Skin epidermis (tissue), 12 donors: ENCODE data around the gene BMP2K.
"Not testable (repeated sequence)": the region's sequence is repeated elsewhere in the genome, so short reads cannot be mapped to it uniquely, and the experiment has no call there.

Experiments used
- H3K27ac ChIP-seq, 21 experiments: fragments of 200-600 bp; sonication (generic) in 11 of 21; one replicate each; pipeline ENCODE4 v1.5.0; 2020; ENCODE audit warnings: mild to moderate bottlenecking in 3 of 21, inconsistent platforms in 2 of 21, moderate library complexity in 2 of 21
- H3K4me3 ChIP-seq, 7 experiments: fragments of 200-600 bp; sonication (generic) in 2 of 7; one replicate each; pipeline ENCODE4 v1.5.0; 2020; ENCODE audit warnings: inconsistent platforms in 2 of 7, mild to moderate bottlenecking in 2 of 7, moderate library complexity in 1 of 7

The BMP2K gene

GRCh38 chr4:78781924-78782323 lies 5.8 kb downstream of the BMP2K start:
- H3K27ac ChIP-seq = peak overlapping the region in 1 of 21 experiments; percentile 29

GRCh38 chr4:78784236-78784865 lies 8.2 kb downstream of the BMP2K start:
- peak overlapping the region in 4 of 21 experiments; percentile 10 to 78 (median 41) for H3K27ac ChIP-seq
- no peak overlapping the region for H3K4me3 ChIP-seq

More at GRCh38 chr4:78781924-78782323, 5.8 kb downstream of the BMP2K start:
- no peak overlapping the region for H3K4me3 ChIP-seq

GRCh38 chr4:78787392-78788006 lies 11.3 kb downstream of the BMP2K start:
- Histone ChIP-seq H3K27ac (peak overlapping the region in 1 of 21 experiments; percentile 25), H3K4me3 (no peak overlapping the region)

GRCh38 chr4:78788007-78788889 lies 12.1 kb downstream of the BMP2K start:
- Histone ChIP-seq H3K4me3 (no peak overlapping the region), H3K27ac (peak overlapping the region in 1 of 21 experiments; percentile 25)

GRCh38 chr4:78795594-78796416 lies 19.7 kb downstream of the BMP2K start:
- not testable (repeated sequence) for H3K27ac ChIP-seq, H3K4me3 ChIP-seq

- Histone ChIP-seq H3K4me3 (no peak overlapping the region), H3K27ac (no peak overlapping the region)
These were observed 20.4 kb downstream of the BMP2K start for GRCh38 chr4:78796526-78796925.

- no peak overlapping the region for H3K4me3 ChIP-seq
- H3K27ac ChIP-seq = no peak overlapping the region
These were observed 21.7 kb downstream of the BMP2K start for GRCh38 chr4:78797777-78798284.

- H3K27ac ChIP-seq = peak overlapping the region in 3 of 21 experiments; percentile 4 to 38 (median 34)
- no peak overlapping the region for H3K4me3 ChIP-seq
These were observed 23.7 kb downstream of the BMP2K start for GRCh38 chr4:78799551-78800495.

- H3K27ac ChIP-seq = no peak overlapping the region
- H3K4me3 ChIP-seq = no peak overlapping the region
These were observed 24.8 kb downstream of the BMP2K start for GRCh38 chr4:78800965-78801364.

GRCh38 chr4:78803983-78804382 lies 27.8 kb downstream of the BMP2K start:
- no peak overlapping the region for H3K4me3 ChIP-seq
- H3K27ac ChIP-seq = no peak overlapping the region

GRCh38 chr4:78806943-78807460 lies 30.9 kb downstream of the BMP2K start:
- Histone ChIP-seq H3K27ac (no peak overlapping the region), H3K4me3 (no peak overlapping the region)

- H3K4me3 ChIP-seq = no peak overlapping the region
- no peak overlapping the region for H3K27ac ChIP-seq
These were observed 33.1 kb downstream of the BMP2K start for GRCh38 chr4:78809295-78809694.

- Histone ChIP-seq H3K4me3 (no peak overlapping the region), H3K27ac (no peak overlapping the region)
These were observed 34.0 kb downstream of the BMP2K start for GRCh38 chr4:78809928-78810835.

- H3K4me3 ChIP-seq = no peak overlapping the region
- H3K27ac ChIP-seq = no peak overlapping the region
These were observed 34.9 kb downstream of the BMP2K start for GRCh38 chr4:78811034-78811433.

GRCh38 chr4:78818530-78819079 lies 42.5 kb downstream of the BMP2K start:
- no peak overlapping the region for H3K4me3 ChIP-seq

GRCh38 chr4:78824001-78824400 lies 47.9 kb downstream of the BMP2K start:
- H3K4me3 ChIP-seq = no peak overlapping the region
- no peak overlapping the region for H3K27ac ChIP-seq

More at GRCh38 chr4:78818530-78819079, 42.5 kb downstream of the BMP2K start:
- H3K27ac ChIP-seq = no peak overlapping the region

- H3K4me3 ChIP-seq = no peak overlapping the region
- no peak overlapping the region for H3K27ac ChIP-seq
These were observed 51.0 kb downstream of the BMP2K start for GRCh38 chr4:78827191-78827590.
